Thyroid gland (tissue), 4 donors: ENCODE results near the gene AMZ1.

Source experiments
- CTCF ChIP-seq, 6 experiments: fragments of 200-600 bp in 3 of 6; fragments of 450-650 bp in 3 of 6; sonication (generic) in 3 of 6; IDR thresholded peaks; one replicate each; pipeline ENCODE4 v1.5.1; 2016 to 2019; ENCODE audit warnings: antibody characterized with exemption in 6 of 6, mild to moderate bottlenecking in 2 of 6, inconsistent platforms in 1 of 6, moderate library complexity in 1 of 6
- POLR2A ChIP-seq, 2 donors: fragments of 450-650 bp; IDR thresholded peaks; one replicate each; pipeline ENCODE4 v1.6.1; 2017; ENCODE audit warnings: antibody characterized with exemption in 2 of 2, mild to moderate bottlenecking in 2 of 2, moderate library complexity in 1 of 2

GRCh38 chr7:2666155-2666554 is 21.8 kb upstream of the AMZ1 start:
- TF ChIP-seq CTCF (IDR thresholded peaks at IDR 0.05) (no peak), POLR2A (IDR thresholded peaks at IDR 0.05) (no peak)
